HG03575 (cell line): ENCODE data around the gene ASIC5.
"Not testable (repeated sequence)": the region's sequence is repeated elsewhere in the genome, so short reads cannot be mapped to it uniquely, and the experiment has no call there.

Source experiments
- ATAC-seq: cut with Tn5 transposase; IDR thresholded peaks from one replicate; pipeline ENCODE4 v1.9.1; 2021; ENCODE audit not compliant: unreplicated experiment, insufficient number of reproducible peaks, low FRiP score; ENCODE audit errors: extremely low read depth

The ASIC5 gene

DNA sequence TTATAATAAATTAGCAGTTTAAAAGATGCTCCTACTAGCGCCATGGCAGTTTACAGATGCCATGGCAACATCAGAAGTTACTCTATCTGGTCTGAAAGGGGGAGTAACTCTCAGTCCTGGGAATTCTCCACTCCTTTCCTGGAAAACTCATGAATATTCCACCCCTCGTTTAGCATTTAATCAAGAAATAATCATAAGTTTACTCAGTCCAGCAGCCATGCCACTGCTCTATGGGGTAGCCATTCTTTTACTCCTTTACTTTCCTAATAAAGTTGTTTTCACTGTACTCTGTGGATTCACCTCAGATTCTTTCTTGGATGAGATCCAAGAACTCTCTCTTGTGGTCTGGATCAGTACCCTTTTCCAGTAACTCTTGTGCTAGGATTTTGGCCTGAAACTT, 55.0 kb downstream of the ASIC5 start:
- ATAC-seq: no peak

GRCh38 chr4:155809835-155810234, 56.2 kb downstream of the ASIC5 start:
- ATAC-seq: peak; percentile 84

DNA sequence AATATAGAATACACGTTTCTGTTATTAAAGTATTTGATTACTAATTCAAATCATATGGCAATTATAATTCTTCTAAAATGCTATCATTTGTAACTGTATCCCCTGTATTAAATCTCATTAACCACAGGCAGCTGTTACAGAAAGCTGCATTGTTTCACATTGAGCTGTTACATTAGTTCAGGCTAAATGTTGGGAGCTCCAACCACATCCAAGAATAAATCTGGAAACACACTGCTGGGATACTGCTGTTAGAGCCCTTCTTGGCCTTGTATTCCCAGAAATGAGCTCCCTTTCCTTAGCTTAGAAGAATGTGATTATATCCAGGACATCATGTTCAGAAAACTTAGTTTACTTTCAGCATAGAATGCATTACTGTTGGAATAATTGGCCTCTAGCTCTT, 59.1 kb downstream of the ASIC5 start:
- ATAC-seq: no peak

DNA sequence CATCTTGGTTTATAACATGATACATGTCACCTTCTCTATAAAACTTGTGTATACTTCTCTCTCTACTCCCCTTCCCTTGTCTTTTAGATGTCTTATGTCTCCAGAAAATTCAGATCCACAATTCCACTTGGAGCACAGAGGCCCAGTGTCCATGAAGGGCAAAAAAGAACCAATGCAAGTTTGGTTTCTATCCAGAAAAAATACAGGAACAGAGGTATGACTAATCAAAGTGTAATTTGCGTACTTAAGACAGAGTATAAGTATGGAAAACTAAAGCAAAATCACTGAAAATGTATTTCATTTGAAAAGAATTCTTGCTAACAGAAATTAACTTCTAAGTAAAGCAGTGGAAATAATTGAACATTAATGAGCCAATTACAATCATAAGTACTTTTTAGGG, 61.1 kb downstream of the ASIC5 start:
- no peak for ATAC-seq

GRCh38 chr4:155802190-155802959, 63.7 kb downstream of the ASIC5 start:
- no peak for ATAC-seq

GRCh38 chr4:155800685-155801343, 65.3 kb downstream of the ASIC5 start:
- no peak for ATAC-seq

DNA sequence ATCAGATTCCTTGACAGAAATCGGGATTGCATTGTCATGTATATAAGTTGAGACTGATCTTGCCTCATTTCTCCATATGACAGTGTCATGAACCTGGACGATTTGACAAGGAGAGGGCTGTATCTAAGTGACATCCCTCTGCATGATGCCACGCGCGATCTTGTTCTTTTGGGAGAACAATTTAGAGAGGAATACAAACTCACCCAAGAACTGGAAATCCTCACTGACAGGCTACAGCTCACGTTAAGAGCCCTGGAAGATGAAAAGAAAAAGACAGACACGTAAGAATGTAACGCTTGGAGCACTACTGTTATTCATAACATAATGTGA, 66.3 kb downstream of the ASIC5 start:
- no peak for ATAC-seq

GRCh38 chr4:155799116-155799793, 66.8 kb downstream of the ASIC5 start:
- no peak for ATAC-seq

- ATAC-seq: not testable (repeated sequence)
These were observed 68.5 kb downstream of the ASIC5 start for GRCh38 chr4:155797581-155797980.

GRCh38 chr4:155795991-155796390, 70.1 kb downstream of the ASIC5 start:
- no peak for ATAC-seq

- ATAC-seq: no peak
These were observed 71.4 kb downstream of the ASIC5 start for GRCh38 chr4:155794589-155795236.

- no peak for ATAC-seq
These were observed 76.1 kb downstream of the ASIC5 start for GRCh38 chr4:155789982-155790381.

- no peak for ATAC-seq
These were observed 76.7 kb downstream of the ASIC5 start for GRCh38 chr4:155789391-155789790.

DNA sequence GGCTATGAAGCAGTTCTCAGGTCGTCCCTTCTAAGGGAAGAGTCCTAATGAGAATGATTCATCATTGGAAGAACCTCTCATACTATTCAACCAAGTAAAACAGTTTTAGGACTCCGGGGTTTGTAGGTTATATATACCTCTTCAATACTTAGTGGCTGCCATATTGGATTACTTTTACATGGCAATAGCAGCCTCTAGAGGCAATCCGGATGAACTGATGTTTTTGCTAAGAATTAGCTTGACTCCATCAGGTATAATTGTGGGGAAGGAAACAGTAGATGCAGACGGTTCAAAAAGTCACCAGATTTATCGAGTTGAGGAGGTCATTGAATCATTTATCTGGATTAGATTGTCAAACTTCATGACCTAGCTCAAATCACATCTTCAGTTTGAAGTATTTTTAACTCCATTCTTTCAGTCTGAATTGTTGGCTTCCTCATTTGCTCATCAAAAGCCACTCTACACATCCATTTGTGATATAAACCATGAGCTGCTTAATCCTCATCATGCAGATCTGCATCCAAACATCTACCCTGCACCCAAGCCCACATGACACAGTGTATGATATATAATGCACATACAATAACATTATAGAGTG, 78.9 kb downstream of the ASIC5 start:
- ATAC-seq: peak; percentile 96

GRCh38 chr4:155785828-155786227, 80.2 kb downstream of the ASIC5 start:
- no peak for ATAC-seq

DNA sequence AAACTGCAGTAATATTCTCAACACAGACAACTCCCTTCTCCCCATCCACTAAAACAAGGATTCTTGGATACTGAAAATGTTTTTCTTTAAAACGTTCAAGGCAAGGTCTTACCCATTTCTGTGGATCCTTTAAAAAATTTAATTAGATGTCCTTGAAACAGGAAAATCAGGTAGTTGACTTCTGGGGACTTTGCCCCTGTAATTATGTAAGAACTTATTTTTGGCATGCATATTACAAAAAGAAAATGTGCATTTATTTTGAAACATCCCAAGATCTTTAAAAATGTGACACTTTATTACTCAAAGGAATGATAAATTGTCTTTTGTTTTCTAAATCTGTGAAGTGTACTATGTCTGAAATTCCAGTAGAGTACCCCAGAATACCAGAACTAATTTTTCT, 81.4 kb downstream of the ASIC5 start:
- no peak for ATAC-seq

DNA sequence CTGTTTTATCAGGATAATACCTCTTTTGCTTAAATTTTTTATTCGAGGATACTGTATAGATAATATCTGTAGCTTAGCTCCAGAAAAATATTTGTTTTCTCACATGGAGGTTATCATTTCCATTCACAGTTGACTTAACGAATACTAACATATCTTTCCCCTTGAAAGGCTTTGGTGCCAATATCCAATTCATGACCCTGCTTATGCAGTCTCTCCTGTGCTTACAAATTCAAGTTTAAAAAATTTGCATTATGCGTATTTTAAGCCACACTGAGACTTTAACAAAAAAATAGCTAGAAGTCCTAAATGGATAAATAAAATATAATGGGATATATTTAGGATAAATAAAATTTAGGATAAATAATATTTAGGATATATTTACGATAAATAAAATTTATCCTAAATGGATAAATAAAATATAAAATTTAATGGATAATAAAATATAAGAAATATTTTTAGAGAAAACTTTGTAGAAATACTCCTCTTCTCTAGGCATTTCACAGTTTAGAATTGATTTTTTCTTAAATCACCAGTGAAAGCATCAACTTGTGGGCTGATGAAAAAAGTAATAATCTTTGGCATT, 84.7 kb downstream of the ASIC5 start:
- no peak for ATAC-seq

DNA sequence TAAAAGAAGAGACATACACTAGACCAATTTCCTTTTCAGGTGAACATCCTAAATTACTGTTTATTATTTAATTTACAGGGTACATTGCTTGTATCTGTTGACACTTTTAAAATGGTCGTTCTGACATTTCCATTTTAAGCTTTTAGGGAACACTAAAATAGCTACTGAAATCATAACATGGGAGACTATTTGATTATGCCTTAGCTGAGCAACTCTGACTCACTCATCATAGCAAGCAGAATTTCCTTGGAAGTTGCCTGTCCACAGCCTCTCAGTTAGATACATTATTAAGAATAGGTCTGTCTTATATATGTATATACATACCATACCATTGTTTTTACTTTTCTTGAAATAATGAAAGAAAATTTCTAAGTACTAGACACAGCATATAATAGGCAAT, 85.3 kb downstream of the ASIC5 start:
- no peak for ATAC-seq
